ENCODE measurements around the gene DUSP23.

The DUSP23 gene

DNA sequence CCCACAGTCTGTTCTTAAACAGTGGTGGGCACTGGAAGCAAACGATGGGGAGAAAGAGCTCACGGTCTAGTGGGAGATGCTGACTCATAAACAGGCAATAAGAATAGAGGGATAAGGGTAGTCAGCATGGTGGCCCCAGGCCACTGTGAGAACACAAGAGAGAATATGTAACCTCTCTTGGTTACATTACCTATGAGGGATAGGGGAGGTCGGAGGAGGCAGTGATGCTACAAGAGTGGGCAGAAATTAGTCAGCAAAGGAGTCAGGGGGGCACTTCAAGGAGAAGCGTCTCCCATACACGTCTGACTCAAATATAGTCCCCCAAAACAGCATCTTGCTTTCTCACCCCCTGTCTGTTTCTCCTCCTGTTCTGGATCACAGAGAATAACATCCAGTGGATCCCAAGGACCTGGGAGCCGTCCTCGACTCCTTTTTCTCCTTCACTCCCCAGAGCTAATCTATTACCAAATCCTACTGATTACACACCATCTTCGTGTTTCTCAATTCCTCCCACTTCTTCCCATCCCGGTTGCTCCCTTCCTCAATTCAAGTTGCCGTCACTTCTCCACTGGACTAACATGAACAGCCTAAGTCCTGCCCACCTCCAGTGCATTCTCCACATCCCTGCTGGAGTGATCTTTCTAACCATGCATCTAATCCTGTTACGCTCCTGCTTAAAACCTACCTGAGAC is 48.0 kb downstream of the DUSP23 start:
- no peak for DNase-seq

DNA sequence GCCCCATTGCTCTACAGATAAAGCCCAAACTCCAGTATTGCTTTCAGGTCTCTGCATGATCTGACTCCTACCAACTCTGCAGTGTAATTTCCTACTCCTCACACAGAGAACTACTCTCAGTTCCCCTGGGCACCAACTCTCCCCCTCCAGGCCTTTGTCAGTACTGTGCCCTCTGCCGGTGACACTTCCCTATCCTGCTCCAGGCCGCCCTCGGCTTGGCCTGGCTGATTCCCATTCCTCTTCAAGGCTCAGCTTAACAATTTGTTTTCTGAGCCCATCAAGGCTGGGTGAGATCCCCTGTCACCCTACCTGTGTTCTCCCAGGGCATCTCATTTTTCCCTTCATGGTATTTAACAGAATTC is 48.5 kb downstream of the DUSP23 start:
- peak; percentile 25 to 32 for DNase-seq

DNA sequence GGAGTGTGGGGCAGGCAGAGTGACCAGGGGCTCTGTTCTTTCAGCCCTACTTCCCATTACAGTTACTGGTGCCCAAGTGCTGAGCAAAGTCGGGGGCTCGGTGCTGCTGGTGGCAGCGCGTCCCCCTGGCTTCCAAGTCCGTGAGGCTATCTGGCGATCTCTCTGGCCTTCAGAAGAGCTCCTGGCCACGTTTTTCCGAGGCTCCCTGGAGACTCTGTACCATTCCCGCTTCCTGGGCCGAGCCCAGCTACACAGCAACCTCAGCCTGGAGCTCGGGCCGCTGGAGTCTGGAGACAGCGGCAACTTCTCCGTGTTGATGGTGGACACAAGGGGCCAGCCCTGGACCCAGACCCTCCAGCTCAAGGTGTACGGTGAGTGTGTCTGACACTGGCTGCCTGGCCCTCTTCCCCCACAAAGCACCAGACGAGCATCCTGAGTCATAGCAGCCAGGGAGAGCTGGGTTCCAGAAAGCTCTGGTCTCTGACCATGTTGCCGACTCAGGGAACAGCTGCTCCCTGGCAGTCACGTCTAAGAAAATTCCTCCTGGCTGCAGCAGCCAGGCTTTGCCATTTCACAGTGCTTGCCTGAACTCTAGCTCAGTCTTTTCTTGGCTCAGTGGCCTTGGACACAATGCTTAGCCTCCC is 49.2 kb downstream of the DUSP23 start:
- no peak for DNase-seq

DNA sequence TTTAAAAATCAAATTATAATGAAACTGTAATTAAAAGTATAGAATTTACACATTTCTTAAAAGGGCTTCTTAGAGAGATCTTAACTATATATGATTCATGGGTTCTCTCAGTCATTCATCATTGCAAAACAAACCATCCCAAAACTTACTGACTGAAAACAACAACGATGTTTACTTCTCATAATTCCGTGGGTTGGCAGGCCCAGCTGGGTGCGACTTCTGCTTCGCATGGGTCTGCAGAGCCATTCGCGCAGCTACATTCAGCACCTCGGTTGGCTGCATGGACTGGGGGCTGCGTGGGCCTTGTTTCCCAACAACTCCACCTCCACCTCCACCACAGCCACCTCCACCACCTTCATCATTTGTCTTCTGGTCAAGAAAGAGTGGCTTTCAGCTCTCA is 50.0 kb downstream of the DUSP23 start:
- no peak for DNase-seq

DNA sequence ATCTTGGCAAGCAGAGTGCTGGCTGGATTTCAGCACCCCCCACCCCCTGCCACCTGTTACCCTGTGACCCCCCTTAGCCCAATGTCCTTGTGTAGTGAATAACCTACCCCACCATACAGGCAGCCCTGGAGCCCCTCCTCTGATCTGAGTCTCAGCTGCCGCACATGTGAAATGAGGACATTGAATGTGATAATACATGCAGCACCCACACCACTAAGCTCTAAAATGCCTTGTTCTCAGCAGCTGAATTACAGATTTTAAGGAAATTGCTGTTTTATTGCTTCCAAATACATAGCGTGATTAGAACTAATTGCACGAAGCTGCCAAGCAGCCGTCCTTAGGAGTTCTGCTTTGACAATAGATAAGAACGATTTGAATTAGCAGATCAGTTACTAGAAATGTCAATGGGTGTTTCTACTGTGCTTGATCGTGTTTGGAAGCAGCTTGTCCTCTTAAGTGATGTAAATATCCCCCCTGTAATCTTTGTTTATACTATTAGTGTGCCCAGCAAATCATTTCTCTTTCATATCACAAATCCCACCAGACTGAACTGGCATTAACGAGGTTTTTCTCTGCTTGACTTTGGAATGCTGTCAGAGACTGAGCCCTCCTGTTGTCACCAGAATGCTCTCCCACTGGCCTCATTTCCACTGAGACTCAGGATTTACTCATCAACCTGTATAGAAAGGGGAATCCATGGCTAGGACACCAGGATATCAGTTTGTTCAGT is 50.8 kb downstream of the DUSP23 start:
- DNase-seq = no peak

All from NCI-H187 (cell line).